ENCODE data around the gene KATNAL1.

The KATNAL1 gene

DNA sequence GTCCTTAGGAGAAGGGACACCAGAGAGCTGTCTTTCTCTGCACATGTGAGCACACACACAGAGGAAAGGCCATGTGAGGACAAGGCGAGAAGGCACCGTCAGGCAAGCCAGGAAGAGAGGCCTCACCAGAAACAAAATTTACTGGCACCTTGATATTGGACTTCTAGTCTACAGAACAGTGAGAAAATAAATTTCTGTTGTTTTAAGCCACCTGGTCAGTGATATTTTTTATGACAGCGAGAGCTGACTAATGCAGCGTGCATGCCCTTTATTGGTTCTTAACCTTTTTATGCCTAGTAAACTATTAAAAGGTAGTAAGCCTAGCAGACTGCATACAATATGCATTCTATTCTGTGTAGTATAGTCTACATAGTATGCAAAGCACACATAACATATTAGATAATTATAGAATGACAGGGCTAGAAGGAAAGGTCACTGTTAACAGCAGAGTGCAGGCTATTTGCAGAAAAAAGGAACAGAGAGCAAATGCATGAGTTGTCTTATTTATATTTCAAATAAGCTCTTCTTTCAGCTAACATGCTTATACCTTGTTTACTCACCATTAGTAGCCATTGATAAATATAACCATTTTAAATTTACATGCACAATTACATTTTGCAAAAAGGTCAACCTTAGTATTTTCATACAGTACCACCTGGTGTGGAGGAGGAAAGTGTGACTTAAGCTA, 25.2 kb upstream of the KATNAL1 start:
- TF ChIP-seq, protein P1, sequence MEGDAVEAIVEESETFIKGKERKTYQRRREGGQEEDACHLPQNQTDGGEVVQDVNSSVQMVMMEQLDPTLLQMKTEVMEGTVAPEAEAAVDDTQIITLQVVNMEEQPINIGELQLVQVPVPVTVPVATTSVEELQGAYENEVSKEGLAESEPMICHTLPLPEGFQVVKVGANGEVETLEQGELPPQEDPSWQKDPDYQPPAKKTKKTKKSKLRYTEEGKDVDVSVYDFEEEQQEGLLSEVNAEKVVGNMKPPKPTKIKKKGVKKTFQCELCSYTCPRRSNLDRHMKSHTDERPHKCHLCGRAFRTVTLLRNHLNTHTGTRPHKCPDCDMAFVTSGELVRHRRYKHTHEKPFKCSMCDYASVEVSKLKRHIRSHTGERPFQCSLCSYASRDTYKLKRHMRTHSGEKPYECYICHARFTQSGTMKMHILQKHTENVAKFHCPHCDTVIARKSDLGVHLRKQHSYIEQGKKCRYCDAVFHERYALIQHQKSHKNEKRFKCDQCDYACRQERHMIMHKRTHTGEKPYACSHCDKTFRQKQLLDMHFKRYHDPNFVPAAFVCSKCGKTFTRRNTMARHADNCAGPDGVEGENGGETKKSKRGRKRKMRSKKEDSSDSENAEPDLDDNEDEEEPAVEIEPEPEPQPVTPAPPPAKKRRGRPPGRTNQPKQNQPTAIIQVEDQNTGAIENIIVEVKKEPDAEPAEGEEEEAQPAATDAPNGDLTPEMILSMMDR (IDR thresholded peaks at IDR 0.05; ENCODE audit: low read length, missing control alignments): no peak
- no peak overlapping the region for H3K4me3 ChIP-seq (replicated peaks; ENCODE audit: low read depth, low read length)
- DNase-seq (ENCODE audit: low read depth): no peak

DNA sequence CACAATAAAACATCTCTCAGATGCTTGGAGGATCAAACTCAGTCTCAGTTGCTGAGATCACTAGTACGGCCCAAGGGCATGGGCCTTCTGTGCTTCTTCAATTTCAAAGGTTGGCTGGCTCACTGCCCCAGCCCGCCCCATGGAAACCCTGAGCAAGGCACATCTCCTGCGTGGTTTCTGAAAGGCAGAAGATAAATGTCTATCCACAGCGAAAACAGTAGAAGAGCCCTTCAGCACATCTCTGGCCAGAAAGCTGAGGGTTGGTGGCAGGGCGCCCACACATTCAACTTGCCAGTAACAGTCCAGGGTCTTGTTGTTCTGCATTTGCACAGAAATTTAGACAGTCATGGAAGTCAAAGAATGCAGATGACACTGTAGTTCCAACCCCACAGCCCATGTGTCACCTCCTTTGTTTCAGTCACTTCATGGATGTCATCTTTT, 24.0 kb upstream of the KATNAL1 start:
- no peak overlapping the region for H3K4me3 ChIP-seq (replicated peaks; ENCODE audit: low read depth, low read length)

DNA sequence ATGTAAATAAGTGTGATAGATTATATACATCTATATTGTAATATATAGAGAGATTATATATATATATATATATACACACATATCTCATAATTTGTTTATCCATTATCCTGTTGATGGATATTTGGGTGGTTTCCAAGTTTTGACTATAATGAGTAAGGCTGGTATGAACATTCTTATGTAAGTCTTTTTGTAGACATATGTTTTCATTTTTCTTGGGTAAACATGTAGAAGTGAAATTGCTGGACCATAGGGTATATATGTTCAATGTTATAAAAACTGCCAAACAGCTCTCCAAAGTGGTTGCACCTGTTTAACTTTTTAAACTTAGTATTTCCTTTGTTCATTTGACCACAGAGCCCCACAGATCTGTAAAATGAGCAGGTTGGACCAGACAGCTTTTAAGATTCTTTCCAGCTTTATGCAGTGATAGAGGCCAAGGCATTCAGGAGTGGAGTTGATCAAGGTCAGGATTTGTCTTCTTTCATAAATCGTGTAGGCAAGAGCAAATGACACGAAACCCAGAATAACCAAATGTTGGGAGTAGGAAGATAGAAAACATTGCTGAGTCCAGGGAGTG, 21.7 kb upstream of the KATNAL1 start:
- TF ChIP-seq, protein P1 (IDR thresholded peaks at IDR 0.05; ENCODE audit: low read length, missing control alignments): no peak
- no peak for DNase-seq (ENCODE audit: low read depth)
- H3K4me3 ChIP-seq (replicated peaks; ENCODE audit: low read depth, low read length): no peak overlapping the region

More for the DNA sequence above, 24.0 kb upstream of the KATNAL1 start:
- DNase-seq (ENCODE audit: low read depth): no peak
- TF ChIP-seq, protein P1 (IDR thresholded peaks at IDR 0.05; ENCODE audit: low read length, missing control alignments): no peak

DNA sequence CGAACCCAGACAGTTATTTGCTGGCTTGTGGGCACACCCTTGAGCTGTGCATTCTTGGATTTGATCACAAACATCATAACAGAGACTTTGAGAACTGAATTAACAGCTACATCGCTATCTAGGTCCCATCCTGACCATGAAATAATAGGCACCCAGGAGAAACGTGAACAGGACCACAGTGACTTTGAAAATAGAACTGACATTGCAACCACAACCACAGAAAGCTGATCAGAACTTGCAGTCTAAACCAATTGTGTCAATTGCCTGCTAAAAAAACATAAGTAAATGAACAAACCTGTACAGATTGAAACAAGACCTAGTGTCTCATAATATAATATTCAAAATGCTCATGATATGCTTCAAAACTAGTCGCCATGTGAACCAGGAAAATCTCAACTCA, 18.3 kb upstream of the KATNAL1 start:
- no peak for DNase-seq (ENCODE audit: low read depth)
- TF ChIP-seq, protein P1 (IDR thresholded peaks at IDR 0.05; ENCODE audit: low read length, missing control alignments): no peak
- H3K4me3 ChIP-seq (replicated peaks; ENCODE audit: low read depth, low read length): no peak overlapping the region

DNA sequence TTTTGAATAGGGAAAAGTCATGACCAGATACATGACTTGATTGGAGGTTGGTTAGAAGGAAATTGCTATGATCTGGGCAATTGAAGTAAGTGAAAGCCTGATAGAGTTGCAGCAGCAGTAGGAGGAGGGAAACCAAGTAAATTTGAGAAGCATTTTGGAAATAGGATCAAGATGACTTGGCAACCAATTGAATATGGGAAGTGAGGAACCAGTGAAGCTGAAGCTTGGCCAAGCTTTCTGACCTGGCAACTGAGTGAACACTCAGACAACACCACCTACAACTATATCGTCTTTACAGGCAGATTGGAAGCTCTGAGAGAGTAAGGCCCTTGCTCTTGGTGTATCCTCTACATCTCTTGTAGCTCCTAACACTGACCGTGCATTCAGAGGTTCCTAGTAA, 16.2 kb upstream of the KATNAL1 start:
- TF ChIP-seq, protein P1 (IDR thresholded peaks at IDR 0.05; ENCODE audit: low read length, missing control alignments): no peak
- no peak for DNase-seq (ENCODE audit: low read depth)
- H3K4me3 ChIP-seq (replicated peaks; ENCODE audit: low read depth, low read length): no peak overlapping the region

DNA sequence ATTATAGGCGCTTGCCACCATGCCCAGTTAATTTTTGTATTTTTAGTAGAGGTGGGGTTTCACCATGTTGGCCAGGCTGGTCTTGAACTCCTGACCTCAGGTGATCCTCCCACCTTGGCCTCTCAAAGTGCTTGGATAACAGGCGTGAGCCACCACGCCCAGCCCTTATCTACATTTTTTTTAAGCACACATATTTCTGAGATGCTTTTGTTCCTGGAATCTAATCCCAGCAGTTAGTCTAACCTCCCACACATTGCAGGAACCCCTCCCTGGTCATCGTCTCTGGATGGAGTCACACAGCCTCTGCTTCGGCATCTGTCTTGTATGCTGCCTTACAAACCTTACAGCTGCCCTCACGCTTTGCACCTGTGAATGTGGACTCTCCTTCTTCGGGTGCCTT, 15.1 kb upstream of the KATNAL1 start:
- no peak overlapping the region for H3K4me3 ChIP-seq (replicated peaks; ENCODE audit: low read depth, low read length)
- TF ChIP-seq, protein P1 (IDR thresholded peaks at IDR 0.05; ENCODE audit: low read length, missing control alignments): no peak
- DNase-seq (ENCODE audit: low read depth): no peak

DNA sequence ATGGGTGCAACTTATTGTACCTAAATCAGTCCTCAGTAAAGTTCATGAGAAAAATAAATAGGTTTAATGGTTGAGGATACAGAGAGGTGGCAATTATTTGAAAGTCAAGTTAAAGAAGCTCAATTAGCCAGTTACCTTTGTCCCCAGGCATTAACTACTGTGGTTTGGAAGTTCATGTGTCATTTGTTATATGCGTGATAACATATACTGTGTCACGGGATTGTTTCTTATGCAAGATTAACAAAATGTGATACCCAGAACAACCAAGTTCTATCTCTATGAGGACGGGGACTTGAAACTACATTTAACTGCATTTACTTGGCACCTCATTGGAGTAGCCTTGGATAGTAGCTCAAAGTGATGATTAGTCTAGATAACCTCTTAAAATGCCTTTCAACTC, 13.9 kb upstream of the KATNAL1 start:
- TF ChIP-seq, protein P1 (IDR thresholded peaks at IDR 0.05; ENCODE audit: low read length, missing control alignments): no peak
- no peak overlapping the region for H3K4me3 ChIP-seq (replicated peaks; ENCODE audit: low read depth, low read length)
- DNase-seq (ENCODE audit: low read depth): no peak

Data from fibroblast of pulmonary artery (primary cell).